Measurements from ENCODE around the gene COL4A2.
A peak's percentile ranks its signal among the peaks of the same experiment; 100 is the strongest.

Gene COL4A2

DNA sequence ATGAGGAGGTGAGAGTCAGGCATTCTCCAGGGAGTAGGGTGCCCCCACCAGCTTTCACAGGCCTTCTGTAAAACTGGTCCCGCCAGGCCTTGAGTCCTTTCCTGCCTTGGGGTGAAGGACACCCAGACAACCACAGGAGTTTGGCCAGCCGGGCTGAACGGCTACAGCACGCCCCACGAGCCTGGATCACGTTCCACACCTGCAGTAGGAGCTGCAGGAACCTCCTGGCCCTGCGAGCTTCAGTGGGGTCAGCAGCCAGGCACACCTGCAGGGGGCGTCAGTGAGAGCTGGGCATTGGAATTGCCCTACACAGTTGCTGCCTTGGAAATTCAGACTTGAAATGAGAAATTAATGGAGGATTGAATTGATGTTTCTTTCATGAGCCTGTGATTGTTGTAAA lies 45.7 kb downstream of the COL4A2 start:
- Mint-ChIP-seq H3K4me1 (peaks cover 63% of the 10 kb centered on the region), H3K4me3 (no peak overlapping the region), H3K36me3 (ENCODE audit: low read depth) (peaks cover 8% of the 10 kb centered on the region), H3K9me3 (no peaks in the 10 kb centered on the region), H3K27ac (peak overlapping the region; percentile 32 to 69 (median 62)), H3K27me3 (ENCODE audit: low read depth) (no peaks in the 10 kb centered on the region)
- TF ChIP-seq, protein P1, sequence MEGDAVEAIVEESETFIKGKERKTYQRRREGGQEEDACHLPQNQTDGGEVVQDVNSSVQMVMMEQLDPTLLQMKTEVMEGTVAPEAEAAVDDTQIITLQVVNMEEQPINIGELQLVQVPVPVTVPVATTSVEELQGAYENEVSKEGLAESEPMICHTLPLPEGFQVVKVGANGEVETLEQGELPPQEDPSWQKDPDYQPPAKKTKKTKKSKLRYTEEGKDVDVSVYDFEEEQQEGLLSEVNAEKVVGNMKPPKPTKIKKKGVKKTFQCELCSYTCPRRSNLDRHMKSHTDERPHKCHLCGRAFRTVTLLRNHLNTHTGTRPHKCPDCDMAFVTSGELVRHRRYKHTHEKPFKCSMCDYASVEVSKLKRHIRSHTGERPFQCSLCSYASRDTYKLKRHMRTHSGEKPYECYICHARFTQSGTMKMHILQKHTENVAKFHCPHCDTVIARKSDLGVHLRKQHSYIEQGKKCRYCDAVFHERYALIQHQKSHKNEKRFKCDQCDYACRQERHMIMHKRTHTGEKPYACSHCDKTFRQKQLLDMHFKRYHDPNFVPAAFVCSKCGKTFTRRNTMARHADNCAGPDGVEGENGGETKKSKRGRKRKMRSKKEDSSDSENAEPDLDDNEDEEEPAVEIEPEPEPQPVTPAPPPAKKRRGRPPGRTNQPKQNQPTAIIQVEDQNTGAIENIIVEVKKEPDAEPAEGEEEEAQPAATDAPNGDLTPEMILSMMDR (IDR thresholded peaks at IDR 0.05; ENCODE audit: unreplicated experiment in 3 of 3): peak in 1 of 3 experiments; percentile 12

- Mint-ChIP-seq H3K4me1 (peaks cover 55% of the 10 kb centered on the region), H3K27ac (peak overlapping the region; percentile 38 to 69 (median 62)), H3K36me3 (ENCODE audit: low read depth) (peaks cover 8% of the 10 kb centered on the region), H3K4me3 (peak overlapping the region in 1 of 3 experiments; percentile 13), H3K9me3 (no peaks in the 10 kb centered on the region), H3K27me3 (ENCODE audit: low read depth) (no peaks in the 10 kb centered on the region)
- TF ChIP-seq, protein P1 (IDR thresholded peaks at IDR 0.05; ENCODE audit: unreplicated experiment in 3 of 3): no peak
Measured at GRCh38 chr13:110353339-110353977, 46.4 kb downstream of the COL4A2 start.

GRCh38 chr13:110354123-110354627 lies 47.1 kb downstream of the COL4A2 start:
- Mint-ChIP-seq H3K36me3 (ENCODE audit: low read depth) (peaks cover 13% of the 10 kb centered on the region), H3K4me3 (no peak overlapping the region), H3K9me3 (no peaks in the 10 kb centered on the region), H3K4me1 (peaks cover 51% of the 10 kb centered on the region), H3K27me3 (ENCODE audit: low read depth) (no peaks in the 10 kb centered on the region), H3K27ac (peak overlapping the region; percentile 39 to 74 (median 69))
- TF ChIP-seq, protein P1 (IDR thresholded peaks at IDR 0.05; ENCODE audit: unreplicated experiment in 3 of 3): no peak

DNA sequence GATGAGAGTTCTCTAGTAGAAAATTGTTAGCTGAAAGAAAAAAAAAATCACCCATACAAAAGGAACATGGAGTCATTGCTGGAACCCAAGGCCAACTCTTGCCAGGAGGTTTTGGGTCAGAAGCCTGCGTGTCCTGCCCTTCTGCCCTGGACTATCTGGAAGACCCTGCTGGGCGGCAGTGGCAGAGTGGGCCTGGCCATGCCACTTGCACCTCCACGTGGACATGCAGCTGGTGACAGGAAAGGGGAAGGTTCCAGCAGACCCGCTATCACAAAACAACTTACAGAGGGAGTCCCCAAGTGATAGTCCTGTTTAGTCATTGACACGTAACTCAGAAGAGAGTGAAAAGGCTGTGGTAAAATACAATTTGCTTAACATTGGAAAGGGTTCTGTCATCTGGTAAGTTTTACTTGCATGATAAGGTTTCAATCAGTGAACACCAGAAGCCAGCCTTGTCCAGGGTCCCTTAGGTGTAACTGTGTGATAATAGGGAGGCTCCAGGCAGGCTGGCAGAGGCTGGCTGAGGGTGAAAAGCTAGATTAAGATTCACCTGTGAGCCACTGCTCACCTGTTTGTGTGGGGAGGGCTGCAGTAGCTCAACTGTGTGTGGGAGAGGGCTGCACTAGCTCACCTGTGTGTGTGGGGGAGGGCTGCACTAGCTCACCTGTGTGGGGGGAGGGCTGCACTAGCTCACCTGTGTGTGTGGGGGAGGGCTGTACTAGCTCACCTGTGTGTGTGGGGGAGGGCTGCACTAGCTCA lies 47.8 kb downstream of the COL4A2 start:
- no peaks in the 10 kb centered on the region for H3K27me3 Mint-ChIP-seq (ENCODE audit: low read depth)
- peaks cover 51% of the 10 kb centered on the region for H3K4me1 Mint-ChIP-seq
- H3K27ac Mint-ChIP-seq: peak overlapping the region in 2 of 3 experiments; percentile 26 to 74
- peaks cover 20% of the 10 kb centered on the region for H3K36me3 Mint-ChIP-seq (ENCODE audit: low read depth)
- no peak overlapping the region for H3K4me3 Mint-ChIP-seq
- TF ChIP-seq, protein P1 (IDR thresholded peaks at IDR 0.05; ENCODE audit: unreplicated experiment in 3 of 3): no peak
- H3K9me3 Mint-ChIP-seq: no peaks in the 10 kb centered on the region

GRCh38 chr13:110356362-110356761 lies 49.3 kb downstream of the COL4A2 start:
- no peaks in the 10 kb centered on the region for H3K27me3 Mint-ChIP-seq (ENCODE audit: low read depth)
- H3K4me1 Mint-ChIP-seq: peaks cover 49% of the 10 kb centered on the region
- TF ChIP-seq, protein P1 (IDR thresholded peaks at IDR 0.05; ENCODE audit: unreplicated experiment in 3 of 3): no peak
- no peak overlapping the region for H3K4me3 Mint-ChIP-seq
- no peak overlapping the region for H3K27ac Mint-ChIP-seq
- peaks cover 24% of the 10 kb centered on the region for H3K36me3 Mint-ChIP-seq (ENCODE audit: low read depth)
- H3K9me3 Mint-ChIP-seq: no peaks in the 10 kb centered on the region
